Small intestine (tissue), 7 donors: ENCODE results near the gene TENM4. TPM values are rescaled to one million over a fixed set of nuclear protein-coding genes. Genes with fewer than 3 reads are reported as not detected.

Experiments used
- DNase-seq, 2 donors: peaks; one replicate each; pipeline versions ENCODE4 v3.0.0 to v3.0.0-alpha.2; 2013
- FAIRE-seq: peaks from 2 replicates; lab custom pipeline; 2012; peaks lifted over from hg19 to GRCh38; lab: Jason Lieb, UNC
- H3K27ac ChIP-seq, 3 donors: one replicate each; pipeline ENCODE4 v1.5.1; 2013; ENCODE audit warnings: low read length in 2 of 3, mild to moderate bottlenecking in 2 of 3, control low read depth in 1 of 3, inconsistent platforms in 1 of 3, low read depth in 1 of 3, moderate library complexity in 1 of 3
- H3K27me3 ChIP-seq, 3 donors: one replicate each; pipeline ENCODE4 v1.6.1; 2013; ENCODE audit warnings: low read length in 3 of 3, inconsistent platforms in 1 of 3; ENCODE audit not compliant: control insufficient read depth in 3 of 3, insufficient read depth in 3 of 3
- H3K36me3 ChIP-seq, 3 donors: one replicate each; pipeline ENCODE4 v1.6.1; 2013; ENCODE audit warnings: low read length in 3 of 3, inconsistent platforms in 1 of 3, low read depth in 1 of 3, mild to moderate bottlenecking in 1 of 3, moderate library complexity in 1 of 3; ENCODE audit not compliant: control insufficient read depth in 3 of 3, insufficient read depth in 2 of 3
- H3K4me1 ChIP-seq, 3 donors: one replicate each; pipeline ENCODE4 v1.6.1; 2013; ENCODE audit warnings: low read length in 2 of 3, inconsistent platforms in 1 of 3, low read depth in 1 of 3, mild to moderate bottlenecking in 1 of 3, moderate library complexity in 1 of 3; ENCODE audit not compliant: control insufficient read depth in 3 of 3, insufficient read depth in 2 of 3
- H3K4me3 ChIP-seq, 3 donors: one replicate each; pipeline ENCODE4 v1.5.1; 2013; ENCODE audit warnings: low read length in 3 of 3, control low read depth in 1 of 3, inconsistent platforms in 1 of 3, low read depth in 1 of 3, mild to moderate bottlenecking in 1 of 3, moderate library complexity in 1 of 3
- H3K9me3 ChIP-seq, 2 donors: one replicate each; pipeline ENCODE4 v1.6.1; 2013; ENCODE audit warnings: low read depth in 1 of 2, low read length in 1 of 2; ENCODE audit not compliant: control insufficient read depth in 2 of 2, insufficient read depth in 1 of 2
- WGBS, 3 donors: extraction: QIAGEN DNeasy Blood & Tissue Kit; methylation state at CpG; one replicate each; pipeline ENCODE4 v1.1.7; 2013; 5-methylcytosine and 5-hydroxymethylcytosine counted together
- polyA plus RNA-seq, 4 donors: library from polyadenylated mRNA; stranded (reverse) in 3 of 4; unstranded in 1 of 4; fragments of 200-250 nt in 3 of 4; fragments of 120-200 nt in 1 of 4; gene quantifications; one replicate each; pipeline versions ENCODE4 v1.2.1 to v1.2.3, GENCODE V29; 2013
- donor health status: healthy with polysubstance abuse.
- donor health status: control.
- donor health status: control.
- donor health status: Bipolar disorder and iron deficiency.
- donor health status: healthy.

Gene TENM4
- polyA plus RNA-seq, 4 donors = under 0.01 to 0.96 (median 0.31) TPM; not detected in 1

- 73 to 83% (median 81%) methylated on average over 6 of the region's 6 CpGs for WGBS, 3 donors
- no peak for FAIRE-seq
Observed at GRCh38 chr11:79219186-79220045, 221.4 kb downstream of the TENM4 start.

GRCh38 chr11:79212741-79213190 lies 228.1 kb downstream of the TENM4 start:
- Histone ChIP-seq H3K4me3 (no peak overlapping the region), H3K4me1 (no peaks in the 10 kb centered on the region), H3K27me3 (no peaks in the 10 kb centered on the region), H3K27ac (no peak overlapping the region), H3K9me3 (no peaks in the 10 kb centered on the region), H3K36me3 (no peaks in the 10 kb centered on the region)
- WGBS, 3 donors = 38 to 54% (median 45%) methylated on average over 6 of the region's 6 CpGs
- FAIRE-seq (no peak), DNase-seq (no peak)

More at GRCh38 chr11:79219186-79220045, 221.4 kb downstream of the TENM4 start:
- H3K4me3 ChIP-seq = no peak overlapping the region
- no peaks in the 10 kb centered on the region for H3K9me3 ChIP-seq
- H3K27me3 ChIP-seq = no peaks in the 10 kb centered on the region
- no peaks in the 10 kb centered on the region for H3K4me1 ChIP-seq
- no peaks in the 10 kb centered on the region for H3K36me3 ChIP-seq
- no peak for DNase-seq
- no peak overlapping the region for H3K27ac ChIP-seq

DNA sequence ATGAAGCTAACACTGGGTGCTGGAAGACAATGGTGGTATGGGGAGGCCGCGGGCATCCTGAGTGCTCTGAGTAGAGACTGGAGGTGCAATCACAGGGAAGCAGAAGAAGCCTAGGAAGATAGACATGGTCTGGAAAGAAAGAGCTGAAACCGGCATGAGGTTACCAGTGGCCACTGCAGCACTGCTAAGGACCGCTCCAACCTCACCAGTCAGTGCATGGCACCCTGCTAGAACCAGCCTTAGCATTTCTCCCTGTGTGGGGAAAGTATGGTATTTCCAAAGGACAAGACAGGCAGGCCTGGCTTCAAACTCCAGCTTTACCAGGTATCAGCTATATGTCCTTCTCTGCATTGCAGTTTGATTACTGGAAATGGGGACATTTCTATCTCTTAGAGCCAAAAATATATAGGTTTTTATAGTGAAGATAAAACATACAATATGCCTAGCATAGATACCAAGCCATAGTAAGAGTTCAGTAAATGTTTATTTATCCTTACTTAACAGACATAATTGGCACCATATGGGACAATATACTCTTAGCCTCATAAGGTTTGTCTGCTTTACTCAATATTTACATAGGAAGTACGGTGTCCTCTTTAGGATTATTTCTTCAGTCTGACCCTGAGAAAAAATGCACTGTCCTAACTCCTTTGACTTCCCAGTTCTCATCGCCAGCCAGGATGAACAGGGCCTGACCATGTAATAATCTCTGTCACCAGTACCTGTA lies 231.1 kb downstream of the TENM4 start:
- no peaks in the 10 kb centered on the region for H3K9me3 ChIP-seq
- WGBS, 3 donors = 85 to 90% (median 89%) methylated on average over 6 of the region's 6 CpGs
- DNase-seq (no peak), FAIRE-seq (no peak)
- no peaks in the 10 kb centered on the region for H3K36me3 ChIP-seq
- no peak overlapping the region for H3K4me3 ChIP-seq
- no peaks in the 10 kb centered on the region for H3K4me1 ChIP-seq
- no peaks in the 10 kb centered on the region for H3K27me3 ChIP-seq
- H3K27ac ChIP-seq = no peak overlapping the region

- H3K9me3 ChIP-seq = no peaks in the 10 kb centered on the region
- H3K4me3 ChIP-seq = no peak overlapping the region
- no peaks in the 10 kb centered on the region for H3K27me3 ChIP-seq
- H3K36me3 ChIP-seq = no peaks in the 10 kb centered on the region
- FAIRE-seq = no peak
- no peak overlapping the region for H3K27ac ChIP-seq
- H3K4me1 ChIP-seq = no peaks in the 10 kb centered on the region
- WGBS, 3 donors = 86 to 89% (median 87%) methylated on average over 2 of the region's 2 CpGs
- DNase-seq = no peak
Observed at GRCh38 chr11:79208126-79208525, 232.7 kb downstream of the TENM4 start.

- WGBS, 3 donors = 53 to 66% (median 57%) methylated on average over 4 of the region's 4 CpGs
- no peaks in the 10 kb centered on the region for H3K4me1 ChIP-seq
- no peaks in the 10 kb centered on the region for H3K27me3 ChIP-seq
- DNase-seq (no peak), FAIRE-seq (no peak)
- H3K4me3 ChIP-seq = no peak overlapping the region
- H3K9me3 ChIP-seq = no peaks in the 10 kb centered on the region
- no peaks in the 10 kb centered on the region for H3K36me3 ChIP-seq
- no peak overlapping the region for H3K27ac ChIP-seq
Observed at GRCh38 chr11:79206951-79207350, 233.9 kb downstream of the TENM4 start.

GRCh38 chr11:79205786-79206185 lies 235.0 kb downstream of the TENM4 start:
- FAIRE-seq = no peak
- H3K27me3 ChIP-seq = no peaks in the 10 kb centered on the region
- 77 to 91% (median 87%) methylated on average over 1 of the region's 1 CpG for WGBS, 3 donors

DNA sequence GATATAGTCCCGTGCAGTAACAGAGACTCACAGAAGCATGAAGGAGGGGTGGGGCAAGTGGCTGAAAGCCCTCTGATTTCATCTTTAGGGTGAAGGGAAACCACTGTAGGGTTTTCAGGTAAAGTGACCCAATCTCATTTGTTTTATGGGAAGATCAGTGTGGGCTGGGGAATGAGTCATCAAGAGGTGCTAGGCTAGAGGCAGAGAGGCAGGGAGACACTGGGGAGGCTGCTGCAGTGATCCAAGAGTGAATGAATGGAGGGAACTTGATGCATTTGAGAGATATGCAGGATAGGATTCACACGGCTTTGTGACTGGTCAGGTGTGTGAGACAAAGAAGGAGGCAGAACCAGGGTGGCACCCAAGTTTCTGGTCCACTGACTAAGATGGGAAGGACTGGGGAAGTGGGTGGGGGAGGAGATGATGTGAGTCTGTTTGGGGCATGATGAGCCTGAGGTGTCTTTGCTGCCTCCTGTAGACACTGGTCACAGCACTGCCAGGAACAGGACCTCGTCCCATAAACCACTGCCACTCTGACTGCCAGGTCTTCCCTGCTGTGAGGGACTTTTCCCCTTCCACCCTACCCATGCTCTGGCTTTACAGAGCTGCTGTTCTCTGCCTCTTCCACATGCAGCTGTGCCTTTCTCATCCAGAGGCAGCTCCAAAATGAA lies 239.0 kb downstream of the TENM4 start:
- WGBS, 3 donors = 32 to 68% (median 45%) methylated on average over 3 of the region's 3 CpGs
- Histone ChIP-seq H3K36me3 (no peaks in the 10 kb centered on the region), H3K4me1 (no peaks in the 10 kb centered on the region), H3K9me3 (peaks cover 0 to 3% of the 10 kb centered on the region in 2 donors), H3K27ac (no peak overlapping the region), H3K4me3 (no peak overlapping the region), H3K27me3 (no peaks in the 10 kb centered on the region)
- FAIRE-seq = no peak
- DNase-seq = no peak

More at GRCh38 chr11:79205786-79206185, 235.0 kb downstream of the TENM4 start:
- H3K4me1 ChIP-seq = no peaks in the 10 kb centered on the region
- DNase-seq = no peak
- no peak overlapping the region for H3K4me3 ChIP-seq
- no peaks in the 10 kb centered on the region for H3K9me3 ChIP-seq
- H3K36me3 ChIP-seq = no peaks in the 10 kb centered on the region
- no peak overlapping the region for H3K27ac ChIP-seq

DNA sequence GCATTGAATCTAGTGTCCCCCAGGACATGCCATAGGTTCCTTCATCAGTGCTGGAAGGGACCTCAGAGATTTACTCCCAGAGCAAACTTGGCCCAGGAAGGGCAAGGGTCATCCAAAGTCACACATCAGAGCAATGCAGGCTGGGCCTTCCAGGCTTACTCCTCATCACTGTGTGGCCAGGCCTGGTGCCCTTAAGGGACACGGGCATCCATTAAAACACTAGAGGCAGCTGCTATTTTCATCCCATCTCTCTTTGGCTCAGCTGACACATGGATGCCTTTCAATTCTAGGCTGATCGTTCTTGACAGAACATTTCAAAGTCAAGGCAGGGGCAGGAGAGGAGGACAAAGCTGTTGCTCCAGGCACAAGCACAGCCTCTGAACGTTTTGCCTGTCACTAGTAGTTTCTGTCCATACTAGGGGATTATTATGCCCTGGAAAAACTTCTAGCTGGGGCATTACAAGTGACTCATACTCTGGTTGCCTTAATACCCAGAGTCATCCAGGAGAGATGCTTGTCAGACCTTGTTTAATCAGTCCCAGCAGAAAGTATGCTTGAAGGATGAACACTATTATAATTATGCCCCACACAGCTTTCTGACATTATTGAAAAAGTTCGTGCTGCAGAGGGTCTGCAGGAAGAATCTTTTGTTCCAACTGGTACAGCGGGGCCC lies 240.3 kb downstream of the TENM4 start:
- peaks cover 0 to 3% of the 10 kb centered on the region in 2 donors for H3K9me3 ChIP-seq
- H3K27me3 ChIP-seq = no peaks in the 10 kb centered on the region
- H3K36me3 ChIP-seq = no peaks in the 10 kb centered on the region
- no peak overlapping the region for H3K27ac ChIP-seq
- H3K4me1 ChIP-seq = no peaks in the 10 kb centered on the region
- H3K4me3 ChIP-seq = no peak overlapping the region
- 76 to 82% (median 79%) methylated on average over 5 of the region's 5 CpGs for WGBS, 3 donors
- DNase-seq = no peak
- FAIRE-seq = no peak
